H1 (cell line): Measurements from ENCODE around the gene HOXD12. TPM values are rescaled to one million over a fixed set of nuclear protein-coding genes. Genes with fewer than 3 reads are reported as not detected.

Source experiments
- CTCF ChIA-PET: fragments of 300-600 bp; sonication (Branson Sonifier 250); formaldehyde crosslinking; loops from one replicate; lab custom pipeline; 2021; ENCODE audit not compliant: partially characterized antibody; lab: Charles Lee
- POLR2A ChIA-PET: fragments of 300-600 bp; sonication (Branson Sonifier 250); formaldehyde crosslinking; loops from one replicate; lab custom pipeline; 2021; ENCODE audit warnings: inconsistent platforms; ENCODE audit not compliant: partially characterized antibody; lab: Charles Lee
- DNase-seq, 2 experiments: peaks; one replicate each; pipeline versions ENCODE4 v3.0.0 to v3.0.0-alpha.2; 2010 to 2022; ENCODE audit warnings: low spot score in 2 of 2, low read depth in 1 of 2, mixed read lengths in 1 of 2
- FAIRE-seq: peaks from 2 replicates; lab custom pipeline; 2011; peaks lifted over from hg19 to GRCh38; lab: Jason Lieb, UNC
- H2AFZ ChIP-seq: 2 replicates; pipeline ENCODE4 v1.8.1; 2012; ENCODE audit warnings: low read length, inconsistent platforms
- H2AK5ac ChIP-seq: 2 replicates; pipeline ENCODE4 v1.6.1; 2013; ENCODE audit warnings: low read depth, low read length
- H2BK120ac ChIP-seq: replicated peaks from 2 replicates; pipeline ENCODE3; 2013; ENCODE audit warnings: low read depth, low read length, inconsistent platforms
- H2BK12ac ChIP-seq: 2 replicates; pipeline ENCODE4 v1.6.1; 2013; ENCODE audit warnings: low read depth, low read length
- H2BK15ac ChIP-seq: 2 replicates; pipeline ENCODE4 v1.6.1; 2013; ENCODE audit warnings: low read length
- H2BK20ac ChIP-seq: 2 replicates; pipeline ENCODE4 v1.6.1; 2013; ENCODE audit warnings: low read length
- H2BK5ac ChIP-seq: 2 replicates; pipeline ENCODE4 v1.6.1; 2013; ENCODE audit warnings: low read depth, low read length
- H3K14ac ChIP-seq: 2 replicates; pipeline ENCODE4 v1.6.1; 2013; ENCODE audit warnings: inconsistent platforms; ENCODE audit not compliant: insufficient read length
- H3K18ac ChIP-seq: 2 replicates; pipeline ENCODE4 v1.6.1; 2013; ENCODE audit warnings: low read length; ENCODE audit errors: extremely low read depth
- H3K23ac ChIP-seq: 2 replicates; pipeline ENCODE4 v1.6.1; 2013; ENCODE audit warnings: inconsistent platforms; ENCODE audit not compliant: insufficient read length
- H3K23me2 ChIP-seq: 2 replicates; pipeline ENCODE4 v1.6.1; 2013; ENCODE audit warnings: low read depth, low read length
- H3K27ac ChIP-seq: 2 replicates; pipeline ENCODE4 v1.6.1; 2011; ENCODE audit warnings: low read depth, low read length, inconsistent platforms
- H3K27me3 ChIP-seq, 4 experiments: replicated peaks in 1 of 4; 1 replicate in 1 of 4; 2 replicates in 3 of 4; pipeline versions ENCODE4 v1.6.1 to v1.8.1; 2011 to 2013; ENCODE audit warnings: low read length in 3 of 4, mild to moderate bottlenecking in 3 of 4, inconsistent platforms in 2 of 4, mixed read lengths in 2 of 4, moderate library complexity in 1 of 4; ENCODE audit not compliant: control insufficient read depth in 3 of 4, insufficient read depth in 3 of 4; ENCODE audit errors: extremely low read depth in 1 of 4
- H3K36me3 ChIP-seq, 4 experiments: 2 replicates each; pipeline versions ENCODE4 v1.6.1 to v1.8.1; 2011 to 2013; ENCODE audit warnings: mild to moderate bottlenecking in 4 of 4, low read length in 3 of 4, moderate library complexity in 2 of 4, control low read depth in 1 of 4, inconsistent platforms in 1 of 4; ENCODE audit not compliant: insufficient read depth in 4 of 4, control insufficient read depth in 2 of 4
- H3K4ac ChIP-seq: replicated peaks from 2 replicates; pipeline ENCODE3; 2013; ENCODE audit warnings: low read length, low read depth, mixed read lengths, inconsistent platforms; ENCODE audit not compliant: insufficient read length
- H3K4me1 ChIP-seq, 4 experiments: replicated peaks in 1 of 4; 1 replicate in 1 of 4; 2 replicates in 3 of 4; pipeline versions ENCODE4 v1.6.1 to v1.8.1; 2011 to 2013; ENCODE audit warnings: low read length in 3 of 4, inconsistent platforms in 2 of 4, mixed read lengths in 1 of 4; ENCODE audit not compliant: insufficient read depth in 4 of 4, control insufficient read depth in 3 of 4
- H3K4me2 ChIP-seq, 2 experiments: 2 replicates each; pipeline versions ENCODE4 v1.6.1 to v1.8.1; 2011 to 2013; ENCODE audit warnings: low read depth in 2 of 2, low read length in 2 of 2, control low read depth in 1 of 2, inconsistent platforms in 1 of 2, mild to moderate bottlenecking in 1 of 2; ENCODE audit not compliant: insufficient read depth in 1 of 2
- H3K4me3 ChIP-seq, 4 experiments: fragments of 200-600, 300-600 bp in 1 of 4; sonication (generic), shearing (Covaris generic), sonication (Bioruptor Twin) in 1 of 4; 2 replicates each; pipeline versions ENCODE4 v1.5.1 to v1.8.1; 2011 to 2016; ENCODE audit warnings: low read length in 4 of 4, low read depth in 3 of 4, control low read depth in 2 of 4, inconsistent platforms in 2 of 4, mild to moderate bottlenecking in 2 of 4, mixed read lengths in 1 of 4, moderate library complexity in 1 of 4; ENCODE audit not compliant: insufficient read depth in 2 of 4; ENCODE audit errors: extremely low read depth in 1 of 4
- H3K56ac ChIP-seq: replicated peaks from 2 replicates; pipeline ENCODE3; 2013; ENCODE audit warnings: low read depth, mild to moderate bottlenecking, mixed read lengths, low read length, inconsistent platforms; ENCODE audit not compliant: insufficient read length
- H3K79me1 ChIP-seq: 2 replicates; pipeline ENCODE4 v1.6.1; 2013; ENCODE audit warnings: low read depth, low read length, control low read depth
- H3K79me2 ChIP-seq, 2 experiments: 2 replicates each; pipeline versions ENCODE4 v1.6.1 to v1.8.1; 2012 to 2013; ENCODE audit warnings: low read length in 2 of 2, mild to moderate bottlenecking in 2 of 2, inconsistent platforms in 1 of 2; ENCODE audit not compliant: insufficient read depth in 2 of 2, control insufficient read depth in 1 of 2
- H3K9ac ChIP-seq, 4 experiments: replicated peaks in 1 of 4; 1 replicate in 1 of 4; 2 replicates in 3 of 4; pipeline versions ENCODE4 v1.6.1 to v1.8.1; 2011 to 2013; ENCODE audit warnings: low read depth in 3 of 4, low read length in 3 of 4, control low read depth in 2 of 4, mild to moderate bottlenecking in 2 of 4, moderate library complexity in 2 of 4, inconsistent platforms in 1 of 4; ENCODE audit errors: extremely low read depth in 1 of 4
- H3K9me3 ChIP-seq, 2 experiments: 2 replicates each; pipeline versions ENCODE4 v1.6.1 to v1.8.1; 2012 to 2013; ENCODE audit warnings: mild to moderate bottlenecking in 2 of 2, moderate library complexity in 2 of 2, control low read depth in 1 of 2, inconsistent platforms in 1 of 2, low read depth in 1 of 2, low read length in 1 of 2, mixed read lengths in 1 of 2; ENCODE audit not compliant: insufficient read depth in 2 of 2
- H4K20me1 ChIP-seq, 2 experiments: replicated peaks in 1 of 2; 2 replicates each; pipeline versions ENCODE3 to v1.8.1; 2011 to 2013; ENCODE audit warnings: inconsistent platforms in 2 of 2, low read length in 2 of 2, mild to moderate bottlenecking in 1 of 2; ENCODE audit not compliant: insufficient read depth in 2 of 2, control insufficient read depth in 1 of 2
- H4K5ac ChIP-seq: 2 replicates; pipeline ENCODE4 v1.6.1; 2013; ENCODE audit warnings: low read length, low read depth, mixed read lengths, inconsistent platforms; ENCODE audit not compliant: insufficient read length
- H4K8ac ChIP-seq: 2 replicates; pipeline ENCODE4 v1.8.0; 2013; ENCODE audit warnings: mild to moderate bottlenecking, moderate library complexity, low read length, inconsistent platforms; ENCODE audit not compliant: insufficient read depth; ENCODE audit errors: extremely low read depth
- H4K91ac ChIP-seq: replicated peaks from 2 replicates; pipeline ENCODE3; 2013; ENCODE audit warnings: low read length, mixed read lengths, inconsistent platforms; ENCODE audit not compliant: insufficient read length
- FOSL1 ChIP-seq: IDR thresholded peaks from 2 replicates; pipeline ENCODE4 v1.6.1; 2011; ENCODE audit warnings: mild to moderate bottlenecking, low read depth, low read length, moderate library complexity; ENCODE audit not compliant: insufficient read depth
- KDM1A ChIP-seq: fragments of 200-600, 300-600 bp; sonication (generic); IDR thresholded peaks from 2 replicates; pipeline ENCODE4 v1.7.1; 2016; ENCODE audit warnings: mild to moderate bottlenecking, low read length, borderline replicate concordance
- WGBS, 2 experiments: shearing (Covaris generic) in 1 of 2; methylation state at CpG; one replicate each; pipeline versions ENCODE4 v1.1.6 to v1.1.7; 2013 to 2015; ENCODE audit warnings: low lambda C conversion rate in 2 of 2, mixed read lengths in 2 of 2, inconsistent platforms in 1 of 2, low coverage in 1 of 2, missing lambda C conversion rate in 1 of 2; ENCODE audit not compliant: insufficient replicate concordance in 2 of 2, insufficient coverage in 1 of 2, insufficient read length in 1 of 2; ENCODE audit errors: extremely low coverage in 1 of 2, missing lambda C conversion rate in 1 of 2; 5-methylcytosine and 5-hydroxymethylcytosine counted together
- polyA plus RNA-seq, 7 experiments: library from polyadenylated mRNA; depleted of rRNA in 3 of 7; stranded (reverse) in 5 of 7; unstranded in 2 of 7; fragments of >200 nt in 5 of 7; fragments of 200-250 nt in 2 of 7; gene quantifications; 1 replicate in 5 of 7; 2 replicates in 1 of 7; 4 replicates in 1 of 7; pipeline versions ENCODE4 v1.2.1 to v1.2.3, GENCODE V29; 2011 to 2013; ENCODE audit warnings: missing spikeins in 2 of 7, mixed read lengths in 2 of 7
- total RNA-seq: library from RNA; stranded (reverse); fragmentation: NEBNext Ultra II Directional; extraction: Animal tissue kit (Norgen Biotek cat#: 25700); gene quantifications from 2 replicates; pipeline ENCODE4 v1.2.1, GENCODE V29; 2021

HOXD12 gene
- total and polyA plus RNA-seq, 2 of the 8 experiments (the other 6 are each of a cell fraction or from before 2014, with no cell fraction given), result not detected

DNA sequence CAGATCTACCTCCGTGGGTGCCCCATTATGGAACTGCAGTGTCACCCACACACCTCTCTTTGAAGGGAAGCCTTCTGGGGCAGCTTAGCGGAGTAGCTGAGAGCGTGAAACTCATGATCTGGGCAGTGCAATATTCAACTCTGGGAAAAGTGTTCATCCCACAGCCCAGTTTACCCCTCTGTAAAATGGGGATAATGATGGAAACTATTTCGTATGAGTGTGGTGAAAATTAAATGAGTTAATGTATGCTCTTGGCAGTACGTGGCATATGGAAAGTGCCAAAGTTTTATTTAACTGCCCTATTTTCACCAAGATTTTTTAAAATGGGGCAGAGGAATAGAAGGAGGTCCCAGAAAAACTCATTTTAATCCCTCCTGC lies 27.3 kb upstream of the HOXD12 start:
- Histone ChIP-seq H4K5ac (no peak overlapping the region), H3K9me3 (no peaks in the 10 kb centered on the region), H3K79me2 (no peaks in the 10 kb centered on the region), H4K91ac (no peak overlapping the region), H3K4me3 (no peak overlapping the region), H2BK20ac (no peak overlapping the region), H3K79me1 (no peaks in the 10 kb centered on the region), H3K18ac (no peak overlapping the region), H3K27me3 (peaks cover 98 to 100% (median 100%) of the 10 kb centered on the region in 4 experiments), H3K4me1 (peaks cover 3 to 16% (median 10%) of the 10 kb centered on the region in 4 experiments; a peak in 5 of 7 replicates), H2BK12ac (no peak overlapping the region), H3K27ac (no peak overlapping the region), H2BK120ac (no peak overlapping the region), H4K20me1 (peaks cover 16 to 17% of the 10 kb centered on the region in 2 experiments), H3K23ac (no peak overlapping the region), H3K56ac (no peak overlapping the region), H3K4me2 (peak overlapping the region in 1 of 2 experiments; percentile 7; a peak in 1 of 4 replicates), H3K14ac (no peak overlapping the region), H3K4ac (no peak overlapping the region), H2AK5ac (no peak overlapping the region), H3K9ac (no peak overlapping the region), H3K36me3 (peaks cover 0 to 4% (median 0%) of the 10 kb centered on the region in 4 experiments; a peak in 1 of 8 replicates), H2AFZ (no peak overlapping the region), H4K8ac (no peak overlapping the region), H2BK5ac (no peak overlapping the region), H3K23me2 (no peaks in the 10 kb centered on the region), H2BK15ac (no peak overlapping the region)
- no peak for DNase-seq
- FAIRE-seq, result no peak
- ChIA-PET POLR2A (no interaction called here), CTCF (interaction anchor here (0.8 to 3.7 kb wide), 5 partner anchors 8 to 705 kb away, joined by 3 to 26 read pairs (median 5); no protein-coding TSS in a partner anchor)
- WGBS, 2 experiments, result 32% methylated on average over 5 of the region's 5 CpGs; no CpG with 5 or more reads in 1 of the 2 experiments
- no peak for TF ChIP-seq FOSL1
- TF ChIP-seq KDM1A, result 0 out of 2 replicates have a peak, but pooled peaks have one; percentile 35
